Glutamatergic neuron (in vitro differentiated cells): ENCODE measurements around the gene WWP2. TPM values are rescaled to one million over a fixed set of nuclear protein-coding genes. Genes with fewer than 3 reads are reported as not detected.

ENCODE experiments used
- DNase-seq: peaks from one replicate; pipeline ENCODE4 v3.0.0; 2022
- H3K27ac Mint-ChIP-seq: one replicate; pipeline ENCODE4 v1.8.0; 2020; ENCODE audit warnings: mild to moderate bottlenecking, mixed read lengths, inconsistent platforms; ENCODE audit not compliant: unreplicated experiment
- H3K27me3 Mint-ChIP-seq: one replicate; pipeline ENCODE4 v1.8.0; 2020; ENCODE audit warnings: mild to moderate bottlenecking, moderate library complexity, mixed read lengths, inconsistent platforms; ENCODE audit not compliant: unreplicated experiment
- H3K36me3 Mint-ChIP-seq: one replicate; pipeline ENCODE4 v1.8.0; 2020; ENCODE audit warnings: mild to moderate bottlenecking, mixed read lengths, inconsistent platforms; ENCODE audit not compliant: unreplicated experiment
- H3K4me1 Mint-ChIP-seq: one replicate; pipeline ENCODE4 v1.8.0; 2020; ENCODE audit warnings: mild to moderate bottlenecking, low read depth, mixed read lengths, inconsistent platforms; ENCODE audit not compliant: unreplicated experiment
- H3K4me3 Mint-ChIP-seq: one replicate; pipeline ENCODE4 v1.8.0; 2020; ENCODE audit warnings: mild to moderate bottlenecking, mixed read lengths, inconsistent platforms; ENCODE audit not compliant: unreplicated experiment
- H3K9me3 Mint-ChIP-seq: one replicate; pipeline ENCODE4 v1.8.0; 2020; ENCODE audit warnings: mild to moderate bottlenecking, moderate library complexity, mixed read lengths, inconsistent platforms; ENCODE audit not compliant: unreplicated experiment
- total RNA-seq: library from RNA; stranded (reverse); fragmentation: NEBNext Ultra II Directional; extraction: Animal tissue kit (Norgen Biotek cat#: 25700); gene quantifications from one replicate; pipeline ENCODE4 v1.2.1, GENCODE V29; 2021; ENCODE audit not compliant: unreplicated experiment
- TF ChIP-seq, protein P1 (sequence below): fragments of 200-600 bp; sonication (generic); IDR thresholded peaks from one replicate; pipeline ENCODE4 v1.5.0; 2021; ENCODE audit not compliant: partially characterized antibody, unreplicated experiment

The WWP2 gene
- total RNA-seq, 1 donor from 2014 or later = 46.8 TPM

DNA sequence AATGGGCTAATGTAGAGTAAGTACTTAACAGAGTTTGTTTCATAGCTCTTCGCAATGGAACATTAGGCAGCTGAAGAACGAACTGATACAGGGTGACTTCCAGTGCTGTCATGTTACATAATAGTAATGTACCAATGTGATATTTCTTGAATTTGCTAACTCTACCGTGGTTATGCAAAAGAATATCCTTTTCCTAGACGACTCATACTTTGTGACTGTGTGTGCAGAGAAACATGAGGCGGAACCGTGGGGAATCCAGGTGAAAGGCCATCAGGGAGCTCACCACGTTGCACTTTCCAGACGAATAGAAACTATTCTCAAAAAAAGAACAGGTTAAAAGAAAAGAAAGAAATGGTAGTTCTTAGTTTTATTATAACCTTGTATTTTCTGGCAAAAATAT, 20.6 kb upstream of the WWP2 start:
- peaks cover 4% of the 10 kb centered on the region for H3K36me3 Mint-ChIP-seq
- peaks cover 2% of the 10 kb centered on the region for H3K27me3 Mint-ChIP-seq
- TF ChIP-seq, protein P1, sequence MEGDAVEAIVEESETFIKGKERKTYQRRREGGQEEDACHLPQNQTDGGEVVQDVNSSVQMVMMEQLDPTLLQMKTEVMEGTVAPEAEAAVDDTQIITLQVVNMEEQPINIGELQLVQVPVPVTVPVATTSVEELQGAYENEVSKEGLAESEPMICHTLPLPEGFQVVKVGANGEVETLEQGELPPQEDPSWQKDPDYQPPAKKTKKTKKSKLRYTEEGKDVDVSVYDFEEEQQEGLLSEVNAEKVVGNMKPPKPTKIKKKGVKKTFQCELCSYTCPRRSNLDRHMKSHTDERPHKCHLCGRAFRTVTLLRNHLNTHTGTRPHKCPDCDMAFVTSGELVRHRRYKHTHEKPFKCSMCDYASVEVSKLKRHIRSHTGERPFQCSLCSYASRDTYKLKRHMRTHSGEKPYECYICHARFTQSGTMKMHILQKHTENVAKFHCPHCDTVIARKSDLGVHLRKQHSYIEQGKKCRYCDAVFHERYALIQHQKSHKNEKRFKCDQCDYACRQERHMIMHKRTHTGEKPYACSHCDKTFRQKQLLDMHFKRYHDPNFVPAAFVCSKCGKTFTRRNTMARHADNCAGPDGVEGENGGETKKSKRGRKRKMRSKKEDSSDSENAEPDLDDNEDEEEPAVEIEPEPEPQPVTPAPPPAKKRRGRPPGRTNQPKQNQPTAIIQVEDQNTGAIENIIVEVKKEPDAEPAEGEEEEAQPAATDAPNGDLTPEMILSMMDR = no peak
- DNase-seq = no peak
- no peak overlapping the region for H3K27ac Mint-ChIP-seq
- H3K4me1 Mint-ChIP-seq = no peaks in the 10 kb centered on the region
- no peak overlapping the region for H3K4me3 Mint-ChIP-seq
- H3K9me3 Mint-ChIP-seq = peaks cover 5% of the 10 kb centered on the region

DNA sequence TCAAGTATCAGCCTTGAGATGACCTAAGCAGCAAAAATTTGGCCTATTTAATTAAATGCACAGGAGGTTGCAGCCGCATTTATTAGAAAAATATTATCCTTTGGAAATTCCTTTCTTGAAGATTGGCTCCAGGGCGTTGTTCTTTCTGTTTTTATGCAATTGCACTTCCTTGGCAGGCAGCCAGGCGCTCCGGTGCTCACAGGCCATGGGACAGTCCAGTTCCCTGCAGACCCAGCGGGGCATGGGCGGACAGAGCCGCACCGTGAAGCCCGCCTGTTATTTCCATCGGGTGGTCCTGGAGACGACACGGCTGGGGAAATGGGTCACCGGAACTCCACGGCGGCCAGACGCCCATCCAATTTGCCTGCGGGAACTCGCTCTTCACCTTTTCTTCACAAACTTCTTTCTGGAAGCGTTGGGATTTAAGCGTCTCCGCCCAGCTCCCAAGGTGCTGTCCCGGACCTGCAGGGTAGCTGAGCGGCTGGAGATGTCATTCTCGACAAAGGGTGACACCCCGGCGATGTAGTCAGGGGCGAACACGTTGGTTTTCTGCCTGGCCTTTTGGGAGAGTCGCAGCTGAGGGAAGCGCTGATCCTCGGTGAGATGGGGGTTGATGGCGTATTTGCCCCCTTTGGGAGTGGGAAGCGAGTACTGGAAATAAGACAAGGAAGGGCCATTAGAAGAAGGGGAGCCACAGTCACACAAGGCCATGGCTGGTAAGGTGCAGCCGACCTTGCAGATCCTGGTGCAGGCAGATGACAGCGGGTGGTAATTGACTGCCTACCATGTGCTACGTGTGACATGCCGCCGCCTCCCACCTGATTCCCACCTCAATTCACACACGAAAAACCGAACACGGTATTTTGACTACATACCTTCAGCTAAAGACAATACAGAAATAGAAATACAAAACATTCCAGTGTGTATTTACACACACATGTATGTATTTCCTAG, 19.9 kb upstream of the WWP2 start:
- H3K9me3 Mint-ChIP-seq = peaks cover 2% of the 10 kb centered on the region
- no peak overlapping the region for H3K4me3 Mint-ChIP-seq
- DNase-seq = no peak
- TF ChIP-seq, protein P1 = no peak
- no peak overlapping the region for H3K27ac Mint-ChIP-seq
- H3K4me1 Mint-ChIP-seq = no peaks in the 10 kb centered on the region
- H3K36me3 Mint-ChIP-seq = peaks cover 4% of the 10 kb centered on the region
- peaks cover 2% of the 10 kb centered on the region for H3K27me3 Mint-ChIP-seq

DNA sequence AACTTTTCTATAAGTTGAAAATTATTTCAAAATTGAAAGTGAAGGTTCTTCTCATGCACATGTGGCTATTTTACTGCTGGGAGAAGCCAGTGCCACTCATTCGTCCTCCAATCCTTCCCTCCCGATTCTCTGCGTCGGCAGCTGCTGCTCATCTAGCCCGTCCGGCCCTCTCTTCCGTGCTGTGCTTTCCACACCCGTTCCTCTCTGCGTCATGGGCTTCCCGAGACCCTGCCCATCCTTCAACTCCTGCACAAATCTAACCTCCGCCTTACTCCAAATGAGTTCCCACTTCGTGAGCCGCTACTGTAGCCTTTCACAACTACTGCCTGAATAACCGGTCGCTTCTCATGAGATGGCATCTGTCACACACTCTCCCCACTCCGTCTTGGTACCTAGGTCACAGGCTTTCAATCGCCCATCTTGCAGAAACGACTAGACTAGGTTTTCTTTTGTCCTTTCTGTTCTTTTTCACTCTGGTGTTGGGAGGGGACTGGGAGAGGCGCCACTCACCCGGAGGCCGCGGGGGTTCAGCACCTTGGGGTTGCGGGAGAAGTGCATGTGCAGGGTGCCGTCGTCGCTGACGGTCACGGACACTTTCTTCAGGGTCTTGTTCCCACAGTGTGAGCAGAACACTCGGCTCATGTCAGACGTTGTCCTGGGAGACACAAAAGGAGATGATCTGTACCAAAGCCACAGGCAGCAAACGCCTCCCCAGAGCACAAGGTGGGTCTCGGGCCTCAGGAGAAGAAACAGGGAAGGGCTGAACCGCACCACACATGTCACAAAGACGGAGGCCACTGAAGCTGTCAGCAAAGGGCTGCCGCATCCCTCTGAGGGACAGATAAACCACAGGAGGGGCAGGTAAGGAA, 17.5 kb upstream of the WWP2 start:
- Mint-ChIP-seq H3K27me3 (peaks cover 2% of the 10 kb centered on the region), H3K4me3 (no peak overlapping the region), H3K4me1 (no peaks in the 10 kb centered on the region), H3K36me3 (peaks cover 4% of the 10 kb centered on the region), H3K9me3 (no peaks in the 10 kb centered on the region), H3K27ac (no peak overlapping the region)
- DNase-seq = no peak
- TF ChIP-seq, protein P1 = no peak

DNA sequence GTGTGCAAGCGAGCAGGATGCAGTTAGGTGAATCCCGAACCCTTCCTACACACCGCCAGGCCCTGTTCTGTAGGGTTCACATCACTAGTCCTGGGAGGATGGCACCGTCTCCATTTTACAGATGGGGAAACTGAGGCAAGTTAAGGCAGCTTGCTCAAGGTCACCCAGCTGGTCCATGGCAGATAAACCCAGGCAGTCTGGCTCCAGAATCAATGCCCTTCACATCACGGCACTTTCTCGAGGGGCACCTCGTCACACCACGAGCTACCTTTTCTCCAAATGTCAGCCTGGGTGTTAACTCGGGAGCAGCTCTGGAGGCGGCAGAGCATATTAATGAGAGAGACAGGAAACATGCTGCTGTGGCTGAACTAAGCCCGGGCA, 16.9 kb upstream of the WWP2 start:
- DNase-seq = no peak
- no peaks in the 10 kb centered on the region for H3K9me3 Mint-ChIP-seq
- no peaks in the 10 kb centered on the region for H3K4me1 Mint-ChIP-seq
- H3K27me3 Mint-ChIP-seq = peaks cover 2% of the 10 kb centered on the region
- TF ChIP-seq, protein P1 = no peak
- no peak overlapping the region for H3K27ac Mint-ChIP-seq
- H3K4me3 Mint-ChIP-seq = no peak overlapping the region
- peaks cover 4% of the 10 kb centered on the region for H3K36me3 Mint-ChIP-seq
